Esophagus muscularis mucosa (tissue), 4 donors: ENCODE results near the gene FAM222A.

Experiments
- CTCF ChIP-seq, 3 experiments: fragments of 200-600 bp in 2 of 3; fragments of 450-650 bp in 1 of 3; sonication (generic) in 2 of 3; IDR thresholded peaks; one replicate each; pipeline ENCODE4 v1.5.1; 2017 to 2019; ENCODE audit warnings: antibody characterized with exemption in 3 of 3, mild to moderate bottlenecking in 2 of 3, moderate library complexity in 1 of 3
- EP300 ChIP-seq: sonication (generic); formaldehyde crosslinking; IDR thresholded peaks from one replicate; pipeline ENCODE4 v1.6.1; 2017; ENCODE audit warnings: antibody characterized with exemption
- POLR2A ChIP-seq: fragments of 450-650 bp; IDR thresholded peaks from one replicate; pipeline ENCODE4 v1.6.1; 2017; ENCODE audit warnings: antibody characterized with exemption, moderate library complexity, mild to moderate bottlenecking, low read depth
- POLR2AphosphoS5 ChIP-seq, 2 donors: sonication (generic); formaldehyde crosslinking; IDR thresholded peaks; one replicate each; pipeline ENCODE4 v1.6.1; 2017; ENCODE audit warnings: antibody characterized with exemption in 2 of 2

- TF ChIP-seq CTCF (IDR thresholded peaks at IDR 0.05) (no peak), POLR2AphosphoS5 (IDR thresholded peaks at IDR 0.05) (no peak), POLR2A (no peak), EP300 (no peak)
Observed at GRCh38 chr12:109765446-109765810, 51.8 kb downstream of the FAM222A start.
